Measurements from ENCODE around the gene MAST4.
"Not testable (repeated sequence)": the region's sequence is repeated elsewhere in the genome, so short reads cannot be mapped to it uniquely, and the experiment has no call there.

Gene MAST4

DNA sequence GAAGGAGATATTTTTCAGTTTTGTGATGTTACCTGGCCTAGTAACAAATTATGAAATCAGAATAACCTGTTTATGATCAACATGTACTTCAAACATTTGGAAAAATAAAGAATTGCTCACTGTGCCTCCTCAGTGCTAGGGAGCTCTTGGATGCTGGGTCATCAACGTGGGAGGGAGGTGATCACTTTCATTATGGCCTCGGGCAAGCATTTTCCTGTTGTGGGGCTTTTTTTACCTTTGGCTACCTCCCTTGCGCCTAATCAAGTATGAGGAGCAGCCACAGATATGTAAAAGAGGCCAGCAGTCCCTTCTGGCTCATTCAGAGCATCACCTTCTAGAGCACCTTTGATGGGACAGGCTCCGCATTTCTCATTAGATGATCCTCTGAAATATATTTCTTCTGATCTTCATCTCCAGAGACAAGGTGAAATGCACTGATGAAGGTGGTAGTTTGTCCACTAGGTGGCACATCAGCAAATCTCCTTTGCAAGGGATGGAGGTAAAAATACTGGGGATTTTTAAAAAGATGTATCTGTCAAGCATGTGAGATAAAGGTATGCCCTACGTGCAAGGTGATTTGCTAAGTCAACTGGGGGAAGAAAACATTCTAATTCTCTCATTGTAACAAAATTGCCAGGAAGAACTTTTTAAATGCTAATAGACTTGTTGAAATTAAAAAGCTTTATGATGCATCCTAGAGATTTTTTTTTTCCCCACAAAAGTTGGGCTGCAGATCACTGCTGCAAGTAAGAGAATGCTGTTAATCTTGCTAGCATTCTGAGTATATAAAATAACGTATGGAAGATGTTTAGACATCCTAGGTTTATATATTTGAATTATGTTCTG lies 218.2 kb downstream of the MAST4 start:
- peak; percentile 21 to 65 (median 59) for DNase-seq

DNA sequence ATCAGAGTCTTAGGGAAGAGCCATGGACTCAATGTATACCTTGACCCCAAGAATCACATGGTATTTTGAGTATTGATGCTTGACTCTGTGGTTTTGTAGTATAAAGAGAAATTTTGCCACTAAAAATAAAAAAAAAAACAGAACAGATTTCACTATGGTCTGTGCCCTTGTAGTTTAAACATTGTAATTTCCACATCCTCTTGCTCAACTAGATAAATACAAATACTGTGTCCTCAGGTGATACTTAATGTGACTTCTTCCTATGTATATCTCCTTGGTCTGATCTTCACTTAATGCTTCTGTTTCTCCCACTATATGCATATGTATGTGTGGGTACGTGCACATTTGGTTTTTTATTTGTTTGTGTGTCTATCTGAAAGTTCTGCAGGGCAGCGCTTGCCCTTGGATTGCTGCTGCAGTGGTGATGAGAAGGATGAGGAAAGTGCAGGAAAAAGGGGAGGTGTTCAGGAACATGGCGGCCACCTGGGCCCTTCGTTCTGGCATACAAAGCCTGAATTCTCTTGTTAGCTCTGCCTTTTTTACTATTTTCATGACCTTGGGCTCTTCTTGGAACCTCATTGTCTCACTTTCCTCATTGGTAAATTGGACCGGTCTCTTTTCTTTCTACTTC lies 222.2 kb downstream of the MAST4 start:
- DNase-seq, result no peak

DNA sequence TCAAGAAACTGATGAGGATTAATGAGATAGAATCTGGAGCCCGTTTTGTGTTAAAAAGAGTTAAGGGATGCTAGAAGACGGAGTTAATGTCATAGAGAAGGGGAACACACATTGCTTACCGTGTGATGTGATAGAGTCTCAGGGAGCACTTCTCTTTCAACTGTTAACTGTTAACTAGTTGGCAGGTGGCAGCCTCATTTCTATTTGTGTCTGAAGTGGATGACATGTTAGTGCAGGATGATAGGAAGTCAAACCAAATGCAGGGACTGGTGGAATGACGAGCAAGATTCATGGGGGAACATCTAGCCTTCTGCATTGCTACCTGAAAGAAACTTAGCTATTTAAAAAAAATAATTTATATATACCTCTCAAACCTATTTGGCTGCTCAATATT lies 222.7 kb downstream of the MAST4 start:
- DNase-seq, result peak in 2 of 3 experiments; percentile 2 to 19

DNA sequence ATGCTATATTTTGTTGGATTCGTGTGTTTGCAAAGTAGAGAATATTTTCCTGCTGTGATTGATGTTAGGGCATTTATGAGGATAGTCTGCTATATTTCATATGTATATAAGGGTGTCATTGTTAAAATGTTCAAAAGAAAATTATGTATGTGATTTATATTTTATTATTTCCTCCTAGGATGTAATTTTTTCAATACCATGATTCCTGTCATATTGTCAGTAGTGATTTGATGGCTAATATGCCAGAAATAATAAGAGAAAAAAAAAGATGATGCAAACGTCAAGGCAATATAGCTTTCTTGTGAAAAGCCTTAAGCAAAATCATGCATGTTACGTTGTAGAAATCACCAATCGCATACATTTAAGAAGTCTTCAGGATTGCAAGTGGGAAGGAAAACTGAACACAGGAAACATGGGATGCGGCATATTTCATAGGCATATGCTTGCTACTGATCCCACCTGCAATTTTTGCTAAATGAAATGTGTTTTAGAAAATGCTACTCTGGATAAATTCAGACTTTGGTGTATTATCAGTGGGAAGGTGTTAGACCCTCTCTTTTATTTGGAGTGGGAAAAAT lies 224.5 kb downstream of the MAST4 start:
- no peak for DNase-seq

DNA sequence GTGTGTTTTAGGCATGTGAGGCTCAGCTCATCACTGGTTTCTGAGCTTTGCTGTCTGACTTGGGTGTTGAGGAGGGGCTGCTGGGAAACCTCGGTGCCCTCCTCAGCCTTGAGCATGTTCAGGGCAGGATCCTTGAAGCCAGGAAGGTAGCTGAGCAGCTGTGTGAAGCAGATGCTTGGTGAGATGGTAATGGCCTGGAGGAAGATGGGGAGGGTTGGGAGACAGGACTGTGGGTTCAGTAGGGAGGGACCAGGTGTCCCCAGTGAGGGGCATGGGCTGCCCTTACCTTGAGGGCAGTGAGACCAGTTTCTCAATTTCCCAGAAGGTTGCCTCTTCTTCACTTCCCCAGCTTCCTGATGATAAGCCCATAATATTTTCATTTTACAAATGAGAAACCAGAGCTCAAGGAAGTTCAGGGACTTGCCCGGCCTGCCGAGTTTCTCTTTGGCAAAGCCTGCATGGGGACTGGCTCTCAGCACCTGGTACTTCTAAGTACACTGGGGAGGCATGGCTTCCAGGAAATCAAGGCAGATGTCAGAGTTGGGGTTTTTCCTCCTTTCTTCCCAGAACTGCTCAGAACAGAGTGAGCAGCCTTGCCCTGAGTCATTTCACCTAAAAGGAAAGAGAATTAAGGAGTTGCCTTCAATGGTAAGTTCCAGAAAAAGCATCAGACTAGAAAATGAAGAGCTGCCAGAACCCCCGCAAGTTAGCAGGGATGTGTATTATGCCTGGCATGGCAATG lies 225.7 kb downstream of the MAST4 start:
- peak in 1 of 3 experiments; percentile 2 for DNase-seq

DNA sequence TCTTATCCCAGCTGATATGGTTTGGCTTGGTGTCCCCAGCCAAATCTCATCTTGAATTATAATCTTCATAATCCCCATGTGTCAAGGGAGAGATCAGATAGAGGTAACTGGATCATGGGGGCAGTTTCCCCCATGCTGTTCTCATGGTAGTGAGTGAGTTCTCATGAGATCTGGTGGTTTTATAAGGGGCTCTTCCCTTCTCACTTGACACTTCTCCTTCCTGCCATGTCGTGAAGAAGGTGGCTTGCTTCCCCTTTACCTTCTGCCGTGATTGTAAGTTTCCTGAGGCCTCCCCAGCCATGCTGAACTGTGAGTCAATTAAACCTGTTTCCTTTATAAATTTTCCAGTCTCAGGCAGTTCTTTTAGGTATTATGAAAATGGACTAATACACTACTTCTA lies 226.7 kb downstream of the MAST4 start:
- DNase-seq, result not testable (repeated sequence)

DNA sequence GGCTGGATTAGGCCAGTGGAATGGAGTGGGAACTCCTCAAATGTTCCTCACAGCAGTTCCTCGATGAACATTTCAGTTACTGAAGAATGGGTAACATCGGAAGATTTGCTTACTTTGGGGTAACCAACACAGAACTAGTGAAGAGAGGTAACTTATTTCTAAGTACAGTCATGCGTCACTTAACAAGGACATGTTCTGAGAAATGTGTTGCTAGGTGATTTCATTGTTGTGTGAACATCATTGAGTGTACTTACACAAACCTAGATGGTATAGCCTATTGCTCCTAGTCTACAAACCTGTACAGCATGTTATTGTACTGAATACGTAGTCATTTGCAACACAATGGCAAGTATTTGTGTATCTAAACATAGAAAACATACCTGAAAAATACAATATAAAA lies 228.3 kb downstream of the MAST4 start:
- no peak for DNase-seq

DNA sequence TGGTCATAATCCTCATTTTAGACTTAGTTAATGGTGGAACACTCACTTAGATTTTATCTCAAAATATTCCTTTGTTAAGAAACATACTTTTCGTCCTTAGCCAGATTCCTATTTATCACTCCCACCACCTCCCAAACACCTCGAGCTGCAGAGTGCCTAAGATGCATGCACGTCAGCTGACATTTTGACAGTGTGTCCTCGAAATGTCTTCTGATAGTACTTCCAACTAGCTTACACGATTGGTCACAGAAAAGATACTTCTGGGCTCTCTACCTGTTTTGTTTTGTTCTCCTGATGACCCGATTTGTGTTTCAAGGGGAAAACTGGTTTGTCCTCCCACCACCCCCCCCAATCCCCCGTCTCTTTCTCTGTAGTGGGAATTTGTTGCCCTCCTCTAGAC lies 230.1 kb downstream of the MAST4 start:
- no peak for DNase-seq

DNA sequence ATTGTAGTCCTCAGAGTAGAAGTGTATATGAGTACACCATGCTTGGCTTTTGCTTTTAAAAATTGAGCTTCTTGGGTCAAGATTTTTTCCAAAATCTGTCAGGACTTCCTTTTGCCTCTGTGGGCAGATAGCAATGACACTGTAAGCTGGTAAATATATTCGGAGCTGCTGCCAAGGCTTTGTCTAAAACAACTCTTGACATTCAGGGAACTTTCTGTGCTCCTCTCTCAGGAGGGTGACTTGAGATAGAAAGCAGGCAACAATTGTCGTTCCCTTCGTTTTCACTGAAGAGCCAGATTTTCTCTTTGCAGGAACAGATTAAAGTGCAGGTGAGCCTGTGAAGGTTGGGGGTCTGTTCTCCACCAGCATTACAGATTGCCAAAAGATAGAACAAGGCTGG lies 230.5 kb downstream of the MAST4 start:
- DNase-seq, result no peak

DNA sequence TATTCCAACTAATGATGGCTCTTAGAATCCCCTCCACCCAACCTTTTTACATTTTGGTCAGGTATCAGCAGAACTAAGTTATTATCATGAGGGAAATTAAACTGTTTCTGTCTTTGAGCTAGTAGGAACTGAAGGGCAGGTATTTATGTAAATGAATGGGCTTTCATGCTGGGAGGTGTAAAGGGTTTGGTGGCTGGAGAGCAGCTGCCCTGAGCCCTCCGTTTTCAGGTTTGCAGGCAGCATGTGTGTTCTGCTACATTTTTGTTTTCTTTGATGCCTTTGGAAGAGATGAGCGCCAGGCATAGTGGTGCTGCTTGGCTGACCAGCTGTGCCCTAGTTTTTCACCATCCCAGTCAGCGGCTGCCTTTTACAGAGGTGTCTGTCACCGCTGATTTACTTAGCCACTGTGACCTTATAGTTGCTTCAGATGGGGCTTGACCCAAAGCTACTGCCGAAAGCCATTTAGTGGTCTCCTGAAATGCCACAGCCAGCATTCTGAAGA lies 231.9 kb downstream of the MAST4 start:
- no peak for DNase-seq

DNA sequence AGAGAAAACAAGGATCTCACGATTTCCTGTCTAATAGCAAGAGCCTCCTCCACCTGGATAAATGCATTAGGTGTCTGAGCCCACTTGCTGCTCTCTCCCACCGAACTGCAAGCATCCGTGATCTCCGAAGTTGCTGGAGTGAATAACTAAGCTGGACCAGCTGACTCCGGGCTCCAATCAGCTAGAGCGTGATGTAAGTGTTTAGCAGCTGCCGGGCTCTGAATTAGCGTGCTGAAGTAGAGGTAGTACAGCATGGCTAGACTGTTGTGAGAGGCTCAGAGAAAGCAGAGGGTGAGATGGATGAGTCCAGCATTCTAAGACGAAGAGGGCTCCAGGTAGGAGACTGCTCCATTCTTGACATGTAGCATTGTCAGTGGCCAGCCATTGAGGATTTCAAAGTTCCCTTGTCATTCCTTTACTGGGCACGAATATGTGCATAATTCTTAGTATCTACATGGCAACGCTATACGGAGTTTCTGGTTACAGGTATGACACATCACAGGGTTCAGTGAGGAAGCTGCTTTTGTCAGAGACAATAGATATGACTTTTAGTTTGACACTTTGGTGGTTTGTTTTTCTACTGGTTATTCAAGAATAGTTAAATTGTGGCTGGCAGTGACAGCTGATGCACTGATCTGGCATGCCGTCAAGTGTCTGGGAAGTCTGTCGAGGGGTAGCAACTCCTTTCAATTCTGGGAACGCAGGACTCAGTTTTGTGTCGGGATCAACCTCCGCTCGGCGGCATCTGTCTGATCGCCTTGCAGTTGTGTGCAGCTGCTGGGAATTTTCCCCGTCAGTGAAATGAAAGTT lies 232.6 kb downstream of the MAST4 start:
- peak; percentile 54 to 73 (median 60) for DNase-seq

DNA sequence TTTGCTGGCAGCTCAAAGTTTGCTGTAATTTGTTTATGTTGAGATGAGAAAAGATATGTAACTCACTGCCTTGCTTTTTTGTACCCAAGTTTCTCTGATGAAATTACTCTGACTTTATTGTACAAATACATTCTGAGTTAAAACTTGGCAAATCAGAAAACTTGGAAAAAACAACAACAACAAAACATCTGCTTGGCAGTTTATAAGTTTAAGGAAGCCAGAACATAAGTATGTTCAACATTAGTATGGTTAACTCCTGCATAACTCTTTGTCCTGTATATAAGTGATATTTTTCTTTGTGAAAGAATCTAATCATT lies 233.1 kb downstream of the MAST4 start:
- no peak for DNase-seq

DNA sequence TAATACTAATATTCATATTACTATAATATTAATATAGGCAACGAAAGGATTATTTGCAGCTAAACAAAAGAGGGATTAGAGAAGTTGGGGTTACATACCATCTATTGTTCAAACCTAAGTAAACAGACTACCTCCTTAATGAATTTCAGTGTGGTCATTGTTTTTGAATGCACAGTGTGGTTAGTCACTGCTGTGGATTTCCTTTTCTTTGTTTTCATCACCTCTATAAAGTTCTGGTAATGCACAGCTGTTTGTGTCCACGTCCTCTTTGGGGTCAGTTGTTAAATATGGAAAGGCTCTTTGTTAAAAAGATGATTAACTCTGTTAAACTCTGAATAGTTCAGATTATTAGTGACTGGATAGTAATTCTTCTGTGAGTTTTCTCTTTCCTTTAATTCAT lies 233.6 kb downstream of the MAST4 start:
- peak in 1 of 3 experiments; percentile 23 for DNase-seq

DNA sequence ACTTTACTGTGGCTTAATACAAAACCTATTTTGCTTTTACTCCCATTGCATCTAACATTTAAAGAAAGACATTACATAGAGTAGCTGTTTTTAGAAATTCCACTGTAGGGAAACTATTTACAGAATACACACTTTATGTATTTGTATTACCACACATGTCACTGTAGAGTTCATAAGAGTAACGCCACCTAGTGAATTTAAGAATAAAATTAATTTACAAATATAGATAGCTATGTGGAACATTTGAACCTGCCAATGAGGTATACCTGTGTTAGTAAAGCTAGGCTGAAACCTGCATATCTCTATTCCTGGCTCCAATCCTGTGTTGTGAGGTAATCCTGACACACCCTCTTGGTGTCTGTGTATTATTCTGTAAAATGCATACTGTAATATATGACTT lies 234.4 kb downstream of the MAST4 start:
- no peak for DNase-seq

DNA sequence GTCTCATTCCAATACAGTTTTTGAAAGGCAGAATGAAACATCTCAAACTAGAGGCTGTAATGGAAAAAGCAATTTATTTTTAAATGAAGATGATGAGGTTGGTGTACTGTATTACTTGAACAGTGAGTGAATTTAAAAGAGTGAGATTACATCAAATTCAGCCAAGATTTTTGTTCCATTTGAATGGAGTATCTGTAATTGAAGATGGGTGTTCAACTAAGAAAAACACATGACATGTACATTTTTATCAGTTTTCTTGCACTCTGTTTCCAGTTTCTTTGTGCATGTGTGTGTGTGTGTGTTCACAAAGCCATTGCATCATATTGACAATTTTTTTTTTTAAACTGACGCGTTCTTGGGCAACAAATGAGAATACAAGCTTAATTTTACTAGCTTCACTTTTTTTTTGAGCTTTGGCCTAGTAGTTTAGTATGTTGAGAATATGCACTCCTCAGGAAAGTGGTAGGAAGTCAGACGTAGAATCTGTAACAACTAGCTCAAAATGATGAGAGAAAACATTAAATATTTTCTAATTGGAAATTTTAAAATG lies 243.5 kb downstream of the MAST4 start:
- DNase-seq, result no peak

DNA sequence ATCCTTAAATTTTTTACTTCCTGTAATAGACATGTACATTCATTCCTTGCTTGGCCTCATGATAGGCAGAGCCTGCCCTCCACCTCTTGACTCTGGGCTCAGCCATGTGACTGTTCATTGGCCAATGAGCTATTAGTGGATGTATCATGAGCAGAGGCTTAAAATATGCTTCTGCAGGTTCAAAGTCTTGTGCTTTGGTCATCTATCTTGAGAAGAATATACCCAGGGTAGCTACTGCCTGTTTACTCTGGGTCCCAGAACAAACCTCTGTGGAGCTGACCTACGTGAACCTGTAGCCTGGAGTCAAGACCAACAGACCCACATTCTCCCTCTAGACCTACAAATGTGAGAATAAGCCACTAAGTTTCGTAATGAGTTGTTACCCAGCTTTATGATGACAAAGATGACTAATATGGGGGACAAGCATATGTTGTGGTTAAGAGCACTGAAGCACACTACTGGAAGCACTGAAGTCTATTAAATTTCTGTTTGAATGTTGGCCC lies 244.4 kb downstream of the MAST4 start:
- no peak for DNase-seq

DNA sequence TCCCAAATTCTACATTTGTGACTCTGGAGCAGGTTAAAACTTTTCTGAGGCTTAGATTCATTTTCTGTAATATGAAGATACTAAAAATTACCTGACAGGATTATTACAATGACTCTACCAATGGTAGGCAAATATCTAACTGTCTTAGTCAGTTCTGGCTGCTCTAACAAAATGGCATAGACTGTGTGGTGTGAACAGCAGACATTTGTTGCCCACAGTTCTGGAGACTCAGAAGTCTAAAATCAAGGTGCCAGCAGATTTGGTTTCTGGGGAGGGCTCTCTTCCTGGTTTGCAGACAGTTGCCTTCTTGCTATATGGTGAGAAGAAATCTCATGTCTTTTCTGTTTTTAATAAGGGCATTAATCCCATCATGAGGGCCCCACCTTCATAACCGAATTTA lies 245.1 kb downstream of the MAST4 start:
- no peak for DNase-seq

DNA sequence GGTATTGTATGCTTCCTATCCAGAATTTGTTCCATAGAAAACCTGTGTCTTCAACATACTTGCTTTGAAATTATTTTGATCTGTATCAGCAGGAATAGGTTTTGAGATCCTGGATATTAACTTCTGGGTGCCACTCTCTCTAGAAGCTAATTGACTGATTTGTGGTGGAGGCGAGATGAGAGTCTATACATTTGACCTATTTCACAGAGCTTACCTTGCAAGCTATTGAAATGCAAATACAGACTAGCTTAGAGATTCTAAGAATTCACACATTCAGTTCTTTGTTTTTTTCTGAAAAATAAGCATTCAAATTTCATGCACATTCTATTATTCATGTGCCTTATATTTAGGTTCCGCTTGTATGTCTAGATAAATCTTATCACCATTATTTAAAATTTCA lies 246.3 kb downstream of the MAST4 start:
- DNase-seq, result no peak

DNA sequence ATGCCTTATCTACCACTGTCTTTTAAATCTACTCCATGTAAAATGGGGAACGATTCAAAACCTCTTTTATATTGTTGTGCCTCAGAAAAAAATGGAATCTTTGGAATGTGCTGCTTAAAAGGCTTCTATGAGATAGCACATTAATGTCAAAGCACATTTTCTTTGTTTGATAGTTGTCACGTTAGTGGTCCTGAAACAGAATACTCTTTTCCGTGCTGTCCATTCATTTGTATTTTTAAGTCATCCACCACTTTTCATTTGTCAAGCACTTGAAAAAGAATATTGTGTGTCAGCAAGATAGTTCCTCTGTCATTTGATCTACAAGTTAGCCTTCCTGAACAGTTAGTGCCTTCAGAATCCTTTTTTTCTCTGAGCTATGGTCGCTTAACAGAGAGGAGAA lies 246.9 kb downstream of the MAST4 start:
- no peak for DNase-seq

DNA sequence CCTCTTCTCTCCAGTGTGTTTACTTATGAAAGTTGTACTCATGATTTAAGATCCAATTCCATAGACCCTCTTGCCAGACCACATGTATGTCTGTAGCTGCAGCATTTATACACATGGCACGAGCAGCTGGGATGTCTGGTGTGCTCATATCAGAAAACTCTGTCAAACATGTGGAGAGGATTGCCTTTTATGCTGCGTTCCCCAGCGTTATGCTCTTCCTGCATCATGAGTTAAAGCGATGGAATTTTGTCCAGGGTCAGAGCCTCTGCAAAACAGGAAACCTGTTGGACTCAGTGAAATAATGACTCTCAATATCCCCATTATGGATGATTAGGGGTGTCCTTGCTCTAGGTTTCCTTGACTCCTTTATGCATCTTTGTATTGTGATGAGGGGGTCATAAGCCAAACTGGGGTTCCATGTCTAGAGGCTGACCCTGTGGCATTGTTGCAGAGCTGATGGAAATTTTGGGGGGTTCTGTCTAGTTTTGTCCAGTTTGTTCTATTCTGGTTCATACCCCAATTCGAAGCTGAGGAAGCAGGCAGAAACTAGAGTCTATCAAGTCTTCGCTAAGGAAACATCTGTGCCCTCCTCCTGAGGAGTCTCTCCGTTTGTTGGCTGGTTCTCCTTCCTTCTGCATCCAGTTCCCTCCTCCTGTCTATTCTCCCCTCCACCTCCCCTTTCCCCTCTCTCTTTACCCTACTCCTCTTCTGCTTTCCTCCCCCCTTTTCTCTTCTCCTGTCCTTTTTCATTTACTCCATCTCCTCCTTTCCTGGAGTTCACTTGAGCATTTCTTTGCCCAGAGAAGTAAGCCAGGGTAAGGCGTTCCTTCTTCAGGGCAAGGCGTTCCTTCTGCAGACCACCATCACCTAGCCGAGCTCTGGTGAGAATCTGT lies 252.8 kb downstream of the MAST4 start:
- no peak for DNase-seq

DNA sequence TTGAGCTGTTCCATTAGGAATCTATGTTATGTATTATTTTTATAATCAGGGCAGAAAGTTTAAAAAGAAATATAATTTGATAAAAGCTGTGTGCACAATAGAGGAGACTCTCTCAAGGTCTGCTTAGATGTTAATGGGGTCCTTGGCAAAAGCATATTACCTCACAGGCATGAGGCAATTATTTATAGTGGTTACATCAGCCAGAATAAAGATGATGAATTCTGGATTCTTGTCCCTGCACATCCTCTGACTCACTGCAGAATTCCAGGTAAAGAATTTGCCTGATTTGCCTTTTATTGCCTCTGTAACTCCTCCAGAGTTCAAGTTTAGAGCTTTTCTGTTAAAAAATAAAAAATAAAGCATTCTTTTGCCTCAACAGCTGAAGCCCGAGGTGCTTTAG lies 253.6 kb downstream of the MAST4 start:
- DNase-seq, result no peak
